ENCODE measurements around the gene COL18A1.
"Not testable (repeated sequence)": the region's sequence is repeated elsewhere in the genome, so short reads cannot be mapped to it uniquely, and the experiment has no call there.

COL18A1 gene

DNA sequence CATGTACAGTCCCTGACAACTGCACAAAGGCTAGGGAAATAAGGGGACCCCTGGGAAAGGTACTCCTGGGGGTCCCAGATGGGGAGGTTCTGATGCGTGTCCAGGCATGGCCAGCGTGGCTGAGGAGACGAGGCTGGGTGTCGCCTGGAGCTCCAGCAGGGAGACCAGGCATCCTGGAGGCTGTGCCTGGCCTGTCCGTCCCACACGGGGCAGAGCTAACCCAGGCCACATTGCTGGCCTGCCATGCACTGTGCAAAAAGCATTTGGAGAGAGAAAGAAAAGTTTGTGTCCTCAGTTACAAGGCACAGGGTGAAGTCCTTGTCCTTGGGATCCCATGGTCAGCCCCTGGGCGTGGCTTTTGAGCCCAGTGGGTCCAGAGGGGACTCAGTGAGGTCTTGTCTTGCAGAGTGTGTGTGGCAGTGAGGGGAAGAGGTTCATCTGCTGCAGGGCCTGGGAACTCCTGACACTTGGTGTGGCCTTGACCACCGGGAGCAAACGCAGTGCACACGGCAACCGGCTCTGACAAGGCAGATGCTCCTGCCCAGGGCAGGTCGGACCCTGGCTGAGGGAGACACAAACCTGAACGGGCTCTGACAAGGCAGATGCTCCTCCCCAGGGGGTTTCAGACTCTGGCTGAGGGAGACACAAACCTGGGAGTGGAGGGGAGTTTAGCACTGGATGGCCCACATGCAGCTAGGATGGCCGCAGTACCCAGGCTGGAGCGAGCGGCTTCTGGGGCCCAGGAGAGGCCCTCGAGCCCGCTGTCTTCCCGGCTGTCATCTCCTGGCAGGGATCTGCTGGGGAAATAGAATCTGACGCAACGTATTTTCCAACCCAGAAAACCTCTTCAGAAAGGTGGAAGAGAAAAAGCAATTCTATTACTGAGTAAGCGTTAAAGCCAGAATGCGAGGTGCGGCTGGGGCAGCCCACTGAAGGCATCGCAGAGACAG, 37.3 kb upstream of the COL18A1 start:
- DNase-seq = no peak

DNA sequence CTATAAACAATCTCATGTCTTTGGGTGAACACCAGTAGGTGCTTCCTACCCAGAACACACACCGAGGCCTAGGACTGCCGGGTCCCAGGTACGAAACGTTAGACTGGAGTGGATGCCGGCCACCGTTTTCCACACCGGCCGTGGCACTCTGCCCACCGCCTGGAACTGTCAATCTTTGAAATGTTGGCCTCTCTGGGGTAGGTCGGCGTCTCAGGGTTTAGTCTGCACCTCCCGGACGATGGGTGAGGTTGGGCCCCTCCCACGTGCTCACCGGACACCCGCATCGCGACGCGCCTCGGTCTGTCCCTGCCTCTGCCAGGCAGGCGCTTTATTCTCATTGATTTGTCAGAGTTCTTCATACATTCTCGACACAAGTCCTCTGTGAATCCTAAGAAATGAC, 35.9 kb upstream of the COL18A1 start:
- DNase-seq = not testable (repeated sequence)

DNA sequence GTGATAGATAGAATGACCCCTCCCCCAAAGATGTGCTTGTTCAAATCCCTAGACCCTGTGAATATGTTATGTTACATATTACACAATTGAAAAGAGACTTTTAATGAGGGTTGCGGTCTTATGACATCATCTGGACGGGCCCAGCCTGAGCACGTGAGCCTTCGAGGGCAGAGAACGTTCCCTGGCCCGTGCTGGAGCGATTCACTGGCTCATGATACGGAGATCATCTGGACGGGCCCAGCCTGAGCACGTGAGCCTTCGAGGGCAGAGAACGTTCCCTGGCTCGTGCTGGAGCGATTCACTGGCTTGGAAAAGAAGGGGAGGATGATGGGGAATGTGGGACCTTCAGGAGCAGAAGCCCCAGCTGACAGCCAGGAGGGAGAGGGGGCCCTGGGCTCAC, 34.4 kb upstream of the COL18A1 start:
- no peak for DNase-seq

DNA sequence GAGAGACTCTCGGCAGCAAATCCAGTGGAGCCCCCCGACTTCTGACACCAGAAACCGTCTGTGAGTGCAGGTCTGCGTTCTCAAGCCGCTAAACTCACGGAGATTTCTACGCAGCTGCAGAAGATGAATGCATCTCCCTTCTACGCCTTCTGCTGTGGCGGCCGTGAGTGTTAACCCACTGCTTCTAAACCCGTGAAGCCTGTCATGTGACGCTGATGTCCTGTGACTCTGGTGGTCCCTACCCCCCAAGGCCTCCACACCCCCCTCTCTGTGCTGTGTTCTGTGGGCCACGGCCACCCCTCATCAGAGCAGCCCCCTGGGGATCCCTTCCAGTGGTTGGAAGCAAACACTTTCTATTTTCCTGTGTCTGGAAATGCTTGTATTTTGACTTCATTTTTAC, 33.9 kb upstream of the COL18A1 start:
- no peak for DNase-seq

DNA sequence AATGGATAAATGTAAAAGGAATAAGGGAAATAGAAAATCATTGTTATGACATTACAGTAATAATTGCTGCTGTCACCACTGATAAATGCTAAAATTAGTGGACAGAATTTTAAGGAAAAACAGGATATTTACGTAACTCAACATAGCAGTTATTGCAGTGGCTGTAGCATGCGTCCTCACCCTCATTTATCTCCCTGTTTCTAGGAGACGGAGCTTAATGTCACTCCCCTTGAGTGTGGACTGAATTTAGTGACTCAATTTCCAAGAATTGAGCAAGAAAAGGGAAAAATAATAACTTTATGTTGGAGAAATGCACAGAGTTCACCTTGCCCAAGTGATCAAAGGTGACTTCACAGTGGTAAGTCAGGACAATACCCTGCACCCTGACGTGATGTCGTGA, 33.3 kb upstream of the COL18A1 start:
- DNase-seq = no peak

DNA sequence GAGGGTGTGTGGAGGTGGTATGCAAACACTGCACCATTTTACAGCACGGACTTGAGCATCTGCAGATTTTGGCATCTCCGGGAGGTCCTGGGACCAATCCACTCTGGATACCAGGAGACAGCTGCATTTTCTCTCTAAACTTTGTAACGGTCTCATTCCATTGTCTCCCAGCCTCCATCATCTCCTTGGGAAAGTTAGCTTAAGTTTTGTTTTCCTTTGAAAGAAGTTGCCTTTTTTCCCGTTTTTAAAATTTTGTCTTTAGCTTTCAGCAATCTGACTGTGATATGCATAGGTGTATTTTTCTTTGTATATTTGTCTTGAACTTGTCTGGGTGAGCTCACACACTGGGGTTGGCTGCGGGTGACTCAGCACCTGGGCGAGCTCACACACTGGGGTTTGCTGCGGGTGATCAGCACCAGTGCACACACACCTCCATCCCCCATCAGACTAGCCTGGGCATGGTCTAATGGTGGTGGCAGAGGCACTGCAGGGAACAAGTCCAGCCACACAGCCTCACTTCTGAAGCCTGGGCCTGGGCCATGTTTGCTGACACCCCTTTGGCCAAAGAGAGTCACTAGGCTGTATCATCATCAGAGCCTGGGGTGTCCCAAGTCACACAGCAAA, 32.1 kb upstream of the COL18A1 start:
- no peak for DNase-seq

DNA sequence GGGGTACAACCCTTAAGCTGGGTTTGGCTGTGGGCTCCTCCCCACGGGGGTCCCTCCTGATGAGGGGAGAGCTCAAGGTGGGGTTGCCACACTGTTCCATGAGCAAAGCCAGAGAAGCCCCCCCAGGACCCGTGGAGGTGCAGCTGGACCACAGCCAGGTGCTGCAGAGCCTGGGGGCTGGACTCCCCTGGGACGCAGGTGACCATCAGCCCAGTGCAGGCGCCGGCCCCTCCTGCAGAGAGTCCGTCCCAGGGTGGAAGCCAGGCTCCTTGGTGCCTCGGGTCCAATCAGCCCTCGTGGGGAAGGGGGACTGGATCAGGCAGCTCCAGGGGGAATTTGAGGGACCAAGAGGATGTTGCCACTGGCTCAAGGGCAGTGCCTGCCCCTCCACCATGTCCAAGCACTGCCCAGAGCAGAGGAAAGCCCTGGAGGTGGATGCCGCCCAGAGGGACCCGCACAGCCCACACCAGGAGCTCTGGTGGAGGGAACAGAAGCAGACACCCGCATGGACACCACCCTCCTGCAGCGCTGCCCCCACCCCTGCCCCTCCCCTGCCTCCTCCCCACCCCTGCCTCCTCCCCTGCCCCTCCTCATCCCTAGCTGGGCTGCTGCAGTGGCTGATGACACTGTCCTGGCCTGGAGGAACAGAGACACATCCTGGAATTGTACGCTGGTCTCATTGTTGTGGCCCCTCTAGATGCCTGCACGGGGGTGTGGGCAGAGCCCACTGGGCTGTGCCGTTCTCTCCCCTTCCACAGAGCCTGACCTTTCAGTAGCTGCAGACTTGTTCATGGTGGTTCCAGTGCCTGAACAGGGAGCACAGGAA, 30.8 kb upstream of the COL18A1 start:
- DNase-seq = no peak

DNA sequence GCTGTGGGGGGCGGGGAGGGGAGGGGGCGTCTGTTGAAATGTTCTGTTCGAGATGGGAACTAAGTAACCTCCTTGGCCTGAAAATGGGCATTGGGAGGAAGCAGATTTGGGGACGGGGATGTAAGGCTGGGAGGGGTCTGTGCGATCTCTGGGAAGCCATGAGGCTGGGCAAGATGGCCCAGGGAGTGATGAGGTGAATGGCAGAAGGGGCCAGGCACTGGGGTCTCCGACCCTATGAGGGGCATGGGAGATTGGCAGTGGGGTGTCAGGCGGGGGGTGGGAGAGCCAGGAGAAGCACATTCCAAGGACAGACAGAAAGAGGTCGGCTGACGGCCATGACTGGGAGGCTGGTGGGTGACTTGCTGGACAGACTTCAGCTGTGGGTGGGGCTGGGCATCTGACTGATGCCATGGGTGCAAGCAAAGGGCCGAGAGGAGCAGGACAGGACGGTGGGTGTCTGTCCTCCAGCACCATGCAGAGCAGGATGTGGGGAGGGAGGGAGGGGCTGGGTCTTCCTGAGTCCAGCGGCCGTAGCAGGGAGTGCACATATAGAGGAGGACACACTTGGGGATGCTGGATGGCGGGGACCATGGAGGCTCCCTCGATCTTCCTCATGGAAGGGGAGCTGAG, 30.0 kb upstream of the COL18A1 start:
- DNase-seq = no peak

DNA sequence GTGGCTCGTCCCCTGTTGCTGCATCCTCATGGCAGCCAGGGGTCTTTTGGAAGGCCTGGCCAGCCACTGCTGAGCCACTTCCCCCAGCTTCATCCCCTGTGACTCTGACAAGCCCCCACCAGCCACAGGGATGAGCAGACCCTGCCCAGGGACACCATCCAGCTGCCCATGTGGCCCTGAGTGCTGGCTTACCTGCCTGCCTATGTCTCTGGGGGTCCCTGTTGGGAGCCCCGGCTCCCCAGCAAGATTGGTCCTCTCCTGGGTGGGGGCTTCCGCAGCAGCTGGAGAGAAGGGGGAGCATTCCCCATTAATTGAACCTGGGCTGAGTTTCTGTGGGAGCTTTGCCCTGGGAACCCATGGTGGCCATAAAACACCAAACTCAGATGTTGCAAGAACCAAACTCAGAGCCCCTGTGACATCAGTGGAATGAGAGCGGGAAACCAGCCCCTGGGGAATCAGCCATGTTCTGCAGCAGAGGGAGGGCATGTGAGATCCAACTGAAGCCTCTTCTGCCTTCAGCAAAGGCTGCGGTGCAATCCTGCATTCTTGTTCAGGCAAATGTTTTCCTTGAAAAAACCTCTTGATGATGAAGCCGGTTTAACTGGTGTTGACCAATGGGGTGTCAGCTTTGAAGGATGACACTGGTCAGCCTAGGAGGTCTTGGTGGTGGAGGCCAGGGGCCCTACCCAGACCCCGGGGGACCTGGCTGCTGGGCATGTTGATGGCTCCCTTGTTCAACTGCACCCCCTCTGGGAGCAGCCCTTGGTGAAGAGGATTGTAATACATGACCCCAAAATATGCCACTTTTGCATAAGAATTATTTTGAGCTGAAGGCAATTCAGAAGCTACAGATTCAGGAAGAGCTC, 28.3 kb upstream of the COL18A1 start:
- DNase-seq = no peak

DNA sequence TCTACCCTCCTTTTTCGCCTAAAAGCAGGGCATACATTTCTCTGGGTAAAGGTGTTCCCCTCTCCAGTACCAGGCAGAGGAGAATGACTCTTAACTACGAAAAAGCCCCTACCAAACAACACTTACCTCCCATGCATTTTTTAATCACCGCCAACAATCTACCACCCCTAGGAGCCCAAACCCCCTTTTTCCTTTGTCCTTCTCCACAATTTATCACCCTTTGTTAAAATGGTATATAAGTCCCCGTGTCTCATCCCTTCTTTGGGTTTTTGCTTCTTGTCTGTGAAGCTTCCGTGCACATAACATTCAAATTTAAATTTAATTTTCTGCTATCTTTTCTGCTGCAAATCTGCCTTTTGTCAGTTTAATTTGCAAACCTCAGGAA, 27.6 kb upstream of the COL18A1 start:
- DNase-seq = no peak

DNA sequence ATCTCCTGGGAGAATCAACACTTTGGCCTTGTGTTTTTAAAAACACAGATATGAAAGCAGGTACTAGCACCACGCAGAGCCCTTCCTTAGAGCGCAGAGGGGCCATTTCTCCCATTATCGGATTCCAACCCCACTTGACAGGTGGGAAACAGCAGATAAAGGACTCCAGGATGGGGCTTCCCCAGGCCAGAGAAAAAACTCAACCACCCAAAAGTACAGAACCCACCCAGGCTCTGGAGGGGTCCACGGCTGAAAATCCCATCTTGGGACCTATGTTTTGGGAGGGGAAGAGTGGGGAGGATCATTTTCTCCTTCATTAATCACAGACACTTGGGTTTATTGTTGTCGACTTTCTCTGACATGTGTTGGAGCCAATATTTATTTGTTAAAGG, 27.1 kb upstream of the COL18A1 start:
- no peak for DNase-seq

DNA sequence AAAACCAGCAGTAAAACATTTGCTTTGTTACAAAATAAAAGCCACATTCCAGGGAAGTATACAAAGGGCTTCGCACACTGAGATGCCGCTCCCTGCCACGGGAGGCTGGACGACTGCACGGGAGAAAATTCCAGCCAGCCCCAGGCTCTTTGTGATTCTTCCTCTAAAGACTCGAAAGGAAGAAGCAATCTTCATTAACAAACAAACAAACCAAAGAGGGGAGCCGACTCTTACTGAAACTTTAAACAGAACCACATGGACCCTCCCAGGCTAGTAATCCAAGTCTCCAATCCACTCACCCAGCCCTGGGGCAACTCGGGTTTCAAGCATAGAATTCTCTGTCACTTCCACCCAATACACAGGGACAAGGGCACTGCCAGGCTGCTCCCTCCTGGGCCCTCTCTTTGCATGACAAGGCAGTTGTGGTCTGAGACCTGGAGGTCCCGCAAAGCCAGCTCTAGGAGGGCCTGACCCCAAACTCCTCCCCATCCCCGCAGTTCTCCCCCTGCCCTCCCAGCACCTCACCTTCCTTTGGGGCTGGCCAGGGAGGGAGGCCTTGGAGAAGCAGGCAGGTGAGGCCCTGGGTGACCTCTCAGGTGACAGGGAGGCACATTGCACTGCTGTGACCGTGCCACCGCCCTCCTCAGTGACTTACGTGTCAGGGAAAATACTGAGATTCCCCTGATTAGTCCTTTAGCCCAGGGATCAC, 26.6 kb upstream of the COL18A1 start:
- DNase-seq = no peak

DNA sequence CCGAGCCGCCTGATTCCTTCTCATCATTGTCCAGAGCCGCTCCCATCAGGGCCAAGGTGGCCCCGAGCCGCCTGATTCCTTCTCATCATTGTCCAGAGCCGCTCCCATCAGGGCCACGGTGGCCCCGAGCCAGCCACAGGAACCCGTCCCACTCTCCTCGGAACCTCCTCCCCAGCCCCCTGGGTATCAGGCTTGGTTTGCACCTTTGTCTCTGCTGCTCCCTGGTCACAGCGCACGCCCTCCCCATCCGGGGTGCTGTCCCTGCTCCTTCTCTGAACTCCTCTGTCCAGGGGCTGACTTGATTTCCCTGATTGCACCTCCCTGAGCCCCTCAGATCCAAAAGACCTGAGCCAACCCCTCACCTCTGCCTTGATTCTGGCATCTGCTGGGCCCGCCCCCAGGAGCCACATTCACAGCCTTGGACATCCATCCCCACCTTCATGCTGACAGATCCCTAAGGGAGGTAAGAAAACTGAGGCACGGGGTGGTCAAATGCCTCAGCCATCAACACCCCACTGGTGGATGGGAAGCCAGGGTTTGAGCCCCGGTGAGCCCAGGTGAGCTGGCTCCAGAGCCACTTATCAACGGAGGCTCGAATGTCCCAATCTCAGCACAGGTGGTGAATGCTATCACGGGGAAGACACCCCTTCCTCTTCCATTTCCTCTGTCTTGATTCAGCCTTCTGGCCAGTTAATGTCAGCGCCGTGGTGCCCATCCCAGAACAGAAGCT, 25.6 kb upstream of the COL18A1 start:
- no peak for DNase-seq

DNA sequence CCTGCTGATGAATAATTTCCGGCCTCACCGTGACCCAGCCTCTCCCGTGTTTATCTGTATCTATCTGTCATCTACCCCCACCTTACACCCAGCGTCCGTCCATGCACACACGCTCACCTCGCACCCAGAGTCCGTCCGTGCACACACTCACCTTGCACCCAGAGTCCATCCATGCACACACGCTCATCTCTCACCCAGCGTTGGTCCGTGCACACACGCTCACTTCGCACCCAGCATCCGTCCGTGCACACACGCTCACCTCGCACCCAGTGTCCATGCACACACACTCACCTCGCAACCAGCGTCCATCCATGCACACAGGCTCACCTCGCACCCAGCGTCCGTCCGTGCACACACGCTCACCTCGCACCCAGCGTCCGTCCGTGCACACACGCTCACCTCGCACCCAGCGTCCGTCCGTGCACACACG, 25.0 kb upstream of the COL18A1 start:
- DNase-seq = no peak

DNA sequence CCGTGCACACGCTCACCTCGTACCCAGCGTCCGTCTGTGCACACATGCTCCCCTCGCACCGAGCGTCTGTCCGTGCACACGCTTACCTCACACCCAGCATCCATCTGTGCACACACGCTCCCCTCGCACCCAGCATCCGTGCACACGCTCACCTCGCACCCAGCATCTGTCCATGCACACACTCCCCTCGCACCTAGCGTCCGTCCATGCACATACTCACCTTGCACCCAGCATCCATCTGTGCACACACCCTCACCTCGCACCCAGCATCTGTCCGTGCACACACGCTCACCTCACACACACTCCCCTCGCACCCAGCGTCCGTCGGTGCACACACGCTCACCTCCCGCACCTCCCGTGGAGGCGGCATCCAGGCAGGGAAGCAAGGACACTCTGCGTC, 24.4 kb upstream of the COL18A1 start:
- no peak for DNase-seq

DNA sequence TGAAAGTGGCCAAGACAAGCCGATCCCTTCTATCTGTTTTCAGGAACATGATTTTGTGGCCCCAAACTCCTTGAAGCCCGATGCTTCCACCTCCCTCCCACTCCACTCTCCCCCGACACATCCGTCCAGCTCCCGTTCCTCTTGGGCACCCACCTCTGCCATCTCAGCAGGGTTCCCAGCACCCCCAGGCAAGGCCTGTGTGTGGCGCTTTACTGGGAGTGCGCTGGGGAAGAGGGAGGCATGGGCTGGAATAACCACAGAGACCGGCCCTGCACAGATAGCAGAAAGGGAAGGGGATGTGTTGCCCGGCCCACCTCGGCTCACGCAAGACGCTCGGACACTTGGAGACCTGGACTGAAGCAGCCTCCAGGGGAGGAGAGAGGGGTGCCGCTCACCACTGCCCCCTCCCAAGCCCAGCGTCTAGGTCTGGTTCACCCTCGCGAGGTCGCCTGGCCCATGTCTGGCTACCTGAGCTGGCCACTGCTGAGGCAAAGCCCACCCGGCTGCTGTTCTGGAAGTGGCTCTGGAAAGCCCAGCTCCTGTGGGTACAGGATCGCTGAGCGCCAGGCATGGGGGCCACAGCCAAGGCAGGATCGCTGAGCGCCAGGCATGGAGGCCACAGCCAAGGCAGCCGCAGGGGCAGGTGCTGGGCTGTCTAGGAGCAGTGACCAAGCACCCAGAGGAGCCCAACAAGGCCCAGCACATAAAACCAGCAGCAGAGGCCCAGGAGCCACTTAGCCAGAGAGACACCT, 23.8 kb upstream of the COL18A1 start:
- no peak for DNase-seq

DNA sequence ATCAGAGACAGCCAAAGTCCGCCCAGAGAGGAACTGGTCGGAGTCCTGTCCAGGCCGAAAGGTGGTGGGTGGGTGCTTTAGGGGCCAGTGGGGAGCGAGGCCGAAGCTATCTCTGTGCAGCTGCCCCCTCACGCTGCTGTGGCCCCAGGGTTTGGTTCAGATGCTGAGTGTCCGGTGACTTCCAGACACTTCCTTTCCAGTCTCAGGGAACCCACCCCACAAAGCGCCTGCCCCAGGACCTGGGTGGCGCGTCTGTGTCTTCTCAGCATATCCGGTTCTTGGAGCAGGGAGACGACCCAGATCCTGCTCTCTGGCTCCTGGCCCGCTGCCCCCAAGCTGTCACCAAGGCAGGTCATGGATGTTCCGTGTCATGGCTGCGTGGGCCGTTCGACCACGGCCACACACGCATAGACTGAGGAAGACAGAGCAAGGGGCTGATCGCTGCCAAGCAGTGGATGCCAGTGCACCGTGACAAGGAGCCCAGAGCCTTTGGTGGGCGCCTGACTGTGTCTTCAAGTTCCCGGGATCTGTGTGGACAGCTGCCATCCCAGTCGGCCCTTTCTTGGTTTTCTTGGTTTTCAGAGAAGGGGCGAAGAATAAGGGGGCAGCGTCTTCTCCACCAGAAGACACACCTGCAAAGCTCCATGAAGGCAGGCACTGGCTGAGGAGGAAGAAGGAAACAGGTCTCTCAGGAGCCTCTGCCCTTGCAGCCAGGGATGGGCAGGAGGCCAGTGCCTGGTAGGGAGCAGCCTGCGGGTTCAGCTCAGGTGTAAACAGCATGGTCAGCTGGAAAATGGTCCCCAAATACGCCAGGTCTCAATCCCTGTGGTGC, 22.9 kb upstream of the COL18A1 start:
- no peak for DNase-seq

DNA sequence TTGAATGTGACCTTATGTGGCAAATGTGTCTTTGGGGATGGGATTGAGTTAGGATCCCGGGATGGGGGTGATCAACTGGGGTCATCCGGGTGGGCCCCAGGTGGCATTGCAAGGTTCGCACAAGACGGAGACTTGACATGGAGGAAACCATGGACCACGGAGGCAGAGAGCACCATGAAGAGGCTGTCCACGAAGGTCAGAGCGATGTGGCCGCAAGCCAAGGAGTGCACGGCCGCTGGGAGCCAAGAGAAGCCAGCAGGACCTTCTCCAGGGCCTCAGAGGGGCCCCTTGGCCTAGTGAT, 22.3 kb upstream of the COL18A1 start:
- no peak for DNase-seq

DNA sequence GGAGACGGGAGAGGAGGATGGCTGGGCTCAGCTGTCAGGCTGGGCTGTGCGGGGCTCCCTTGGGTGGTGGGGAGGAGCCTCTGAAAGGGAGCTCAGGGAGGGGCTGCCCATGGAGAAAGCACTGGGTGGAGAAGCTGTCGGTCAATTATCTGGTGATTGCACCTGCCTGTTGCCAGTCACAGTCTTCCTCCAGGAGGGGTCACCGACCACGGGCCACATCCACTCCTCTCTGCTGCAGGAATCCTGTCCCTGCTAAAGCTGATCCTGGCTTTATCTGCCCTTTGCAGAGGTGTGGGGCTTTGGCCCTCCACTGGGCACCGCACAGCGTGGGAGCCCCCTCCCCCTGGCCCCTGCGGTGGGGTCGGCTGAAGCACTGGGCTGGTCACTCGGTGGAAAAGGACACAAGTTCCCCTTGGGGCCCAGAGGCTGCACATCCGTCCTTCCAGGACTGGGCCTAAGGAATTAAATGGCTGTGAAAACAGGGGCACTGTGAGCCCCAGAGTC, 21.8 kb upstream of the COL18A1 start:
- DNase-seq = no peak

All from suppressor macrophage treated with lipopolysaccharide for 1 hour (primary cell).